MM.1S (cell line): Measurements from ENCODE around the gene NEDD4L.

ENCODE experiments used
- DNase-seq: peaks from one replicate; pipeline ENCODE4 v3.0.0-alpha.2; 2015
- H2AFZ ChIP-seq: fragments of 300-600 bp; sonication (generic); 2 replicates; pipeline ENCODE4 v1.6.0; 2016; ENCODE audit warnings: antibody characterized with exemption, low read length
- H3F3A ChIP-seq: fragments of 300-600 bp; sonication (generic); 2 replicates; pipeline ENCODE4 v1.6.1; 2016; ENCODE audit warnings: mild to moderate bottlenecking, antibody characterized with exemption, low read length, moderate library complexity, mixed read lengths; ENCODE audit not compliant: insufficient read depth
- H3K27ac ChIP-seq: fragments of 300-600 bp; sonication (generic); 2 replicates; pipeline ENCODE4 v1.5.1; 2016; ENCODE audit warnings: mild to moderate bottlenecking, low read length
- H3K27me3 ChIP-seq: fragments of 300-600 bp; sonication (generic); replicated peaks from 2 replicates; pipeline ENCODE4 v1.6.0; 2016; ENCODE audit warnings: low read length; ENCODE audit not compliant: insufficient read depth
- H3K36me3 ChIP-seq: fragments of 300-600 bp; sonication (generic); replicated peaks from 2 replicates; pipeline ENCODE4 v1.6.1; 2016; ENCODE audit warnings: mild to moderate bottlenecking, low read length, mixed read lengths; ENCODE audit not compliant: insufficient read depth
- H3K4me1 ChIP-seq: fragments of 300-600 bp; sonication (generic); 2 replicates; pipeline ENCODE4 v1.6.1; 2016; ENCODE audit warnings: low read length, mixed read lengths
- H3K4me2 ChIP-seq: fragments of 300-600 bp; sonication (generic); 2 replicates; pipeline ENCODE4 v1.6.0; 2016; ENCODE audit warnings: low read depth, low read length
- H3K4me3 ChIP-seq: fragments of 300-600 bp; sonication (generic); 2 replicates; pipeline ENCODE4 v1.5.1; 2016; ENCODE audit warnings: low read length, mixed read lengths
- H3K79me2 ChIP-seq: fragments of 300-600 bp; sonication (generic); 2 replicates; pipeline ENCODE4 v1.6.1; 2016; ENCODE audit warnings: mixed run types, low read length, mixed read lengths
- H3K9ac ChIP-seq: fragments of 300-600 bp; sonication (generic); 2 replicates; pipeline ENCODE4 v1.6.1; 2016; ENCODE audit warnings: low read length, mixed read lengths
- H3K9me2 ChIP-seq: fragments of 300-600 bp; sonication (generic); replicated peaks from 2 replicates; pipeline ENCODE4 v1.6.1; 2016; ENCODE audit warnings: mild to moderate bottlenecking, low read length, mixed read lengths; ENCODE audit not compliant: insufficient read depth
- H3K9me3 ChIP-seq: fragments of 300-600 bp; sonication (generic); replicated peaks from 2 replicates; pipeline ENCODE4 v1.6.1; 2016; ENCODE audit warnings: mild to moderate bottlenecking, low read length, mixed read lengths; ENCODE audit not compliant: insufficient read depth
- H4K20me1 ChIP-seq: fragments of 300-600 bp; sonication (generic); 2 replicates; pipeline ENCODE4 v1.6.1; 2016; ENCODE audit warnings: mild to moderate bottlenecking, low read length, moderate library complexity, mixed read lengths; ENCODE audit not compliant: insufficient read depth
- EZH2 ChIP-seq: fragments of 300-600 bp; sonication (generic); optimal IDR thresholded peaks from 2 replicates; pipeline ENCODE3; 2017; ENCODE audit warnings: low read depth, mild to moderate bottlenecking, antibody characterized with exemption, low read length, mixed read lengths
- EZH2phosphoT487 ChIP-seq: fragments of 300-600 bp; sonication (generic); IDR thresholded peaks from 2 replicates; pipeline ENCODE4 v1.6.1; 2018; ENCODE audit warnings: antibody characterized with exemption, low read length
- TF ChIP-seq, protein P1 (sequence below): fragments of 300-600 bp; sonication (generic); IDR thresholded peaks from 2 replicates; pipeline ENCODE4 v1.5.1; 2016; ENCODE audit warnings: antibody characterized with exemption, low read length, mixed read lengths

The NEDD4L gene

GRCh38 chr18:58023108-58023507 is 20.9 kb upstream of the NEDD4L start:
- Histone ChIP-seq H3K27ac (no peak overlapping the region), H3K4me2 (no peak overlapping the region), H3K4me3 (no peak overlapping the region), H3F3A (no peaks in the 10 kb centered on the region), H2AFZ (no peak overlapping the region), H4K20me1 (no peaks in the 10 kb centered on the region), H3K9me2 (no peaks in the 10 kb centered on the region), H3K4me1 (peaks cover 5% of the 10 kb centered on the region; the same call in 1 of the 2 replicates), H3K79me2 (no peaks in the 10 kb centered on the region), H3K27me3 (no peaks in the 10 kb centered on the region), H3K9me3 (no peaks in the 10 kb centered on the region), H3K36me3 (no peaks in the 10 kb centered on the region), H3K9ac (no peak overlapping the region)
- no peak for DNase-seq
- no peak for TF ChIP-seq EZH2phosphoT487
- TF ChIP-seq, protein P1, sequence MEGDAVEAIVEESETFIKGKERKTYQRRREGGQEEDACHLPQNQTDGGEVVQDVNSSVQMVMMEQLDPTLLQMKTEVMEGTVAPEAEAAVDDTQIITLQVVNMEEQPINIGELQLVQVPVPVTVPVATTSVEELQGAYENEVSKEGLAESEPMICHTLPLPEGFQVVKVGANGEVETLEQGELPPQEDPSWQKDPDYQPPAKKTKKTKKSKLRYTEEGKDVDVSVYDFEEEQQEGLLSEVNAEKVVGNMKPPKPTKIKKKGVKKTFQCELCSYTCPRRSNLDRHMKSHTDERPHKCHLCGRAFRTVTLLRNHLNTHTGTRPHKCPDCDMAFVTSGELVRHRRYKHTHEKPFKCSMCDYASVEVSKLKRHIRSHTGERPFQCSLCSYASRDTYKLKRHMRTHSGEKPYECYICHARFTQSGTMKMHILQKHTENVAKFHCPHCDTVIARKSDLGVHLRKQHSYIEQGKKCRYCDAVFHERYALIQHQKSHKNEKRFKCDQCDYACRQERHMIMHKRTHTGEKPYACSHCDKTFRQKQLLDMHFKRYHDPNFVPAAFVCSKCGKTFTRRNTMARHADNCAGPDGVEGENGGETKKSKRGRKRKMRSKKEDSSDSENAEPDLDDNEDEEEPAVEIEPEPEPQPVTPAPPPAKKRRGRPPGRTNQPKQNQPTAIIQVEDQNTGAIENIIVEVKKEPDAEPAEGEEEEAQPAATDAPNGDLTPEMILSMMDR = no peak
- no peak for TF ChIP-seq EZH2

GRCh38 chr18:58024139-58024538 is 19.9 kb upstream of the NEDD4L start:
- Histone ChIP-seq H3K9me3 (no peaks in the 10 kb centered on the region), H3K4me1 (peaks cover 5% of the 10 kb centered on the region; the same call in 1 of the 2 replicates), H3K9me2 (no peaks in the 10 kb centered on the region), H3F3A (no peaks in the 10 kb centered on the region), H3K36me3 (no peaks in the 10 kb centered on the region), H3K79me2 (no peaks in the 10 kb centered on the region), H2AFZ (no peak overlapping the region), H4K20me1 (no peaks in the 10 kb centered on the region), H3K4me2 (no peak overlapping the region), H3K27ac (no peak overlapping the region), H3K27me3 (no peaks in the 10 kb centered on the region), H3K9ac (no peak overlapping the region), H3K4me3 (no peak overlapping the region)
- no peak for DNase-seq
- TF ChIP-seq, protein P1 = no peak
- TF ChIP-seq EZH2phosphoT487 = no peak
- no peak for TF ChIP-seq EZH2

DNA sequence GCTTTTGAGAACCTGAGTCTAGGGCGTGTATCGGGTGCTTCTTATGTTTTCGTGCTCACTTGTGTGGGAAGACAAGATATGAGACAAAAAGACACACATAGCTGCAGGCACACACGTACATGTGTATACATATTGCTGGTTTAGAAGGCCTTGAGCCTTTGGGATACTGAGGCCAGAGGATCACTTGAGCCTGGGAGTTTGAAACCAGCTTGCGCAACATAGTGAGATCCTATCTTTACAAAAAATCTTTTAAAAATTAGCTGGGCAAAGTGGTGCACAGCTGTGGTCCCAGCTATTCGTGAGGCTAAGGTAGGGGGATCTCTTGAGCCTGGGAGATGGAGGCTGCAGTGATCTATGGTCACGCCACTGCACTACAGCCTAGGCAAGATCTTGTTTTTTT is 18.8 kb upstream of the NEDD4L start:
- Histone ChIP-seq H3K27ac (no peak overlapping the region), H3F3A (no peaks in the 10 kb centered on the region), H3K4me1 (peaks cover 5% of the 10 kb centered on the region; the same call in 1 of the 2 replicates), H3K9me3 (no peaks in the 10 kb centered on the region), H3K36me3 (no peaks in the 10 kb centered on the region), H3K9me2 (no peaks in the 10 kb centered on the region), H3K79me2 (no peaks in the 10 kb centered on the region), H3K27me3 (no peaks in the 10 kb centered on the region), H3K4me2 (no peak overlapping the region), H2AFZ (no peak overlapping the region), H3K4me3 (no peak overlapping the region), H3K9ac (no peak overlapping the region), H4K20me1 (no peaks in the 10 kb centered on the region)
- TF ChIP-seq EZH2 (no peak), EZH2phosphoT487 (no peak)
- TF ChIP-seq, protein P1 = no peak
- no peak for DNase-seq
